NCI-H2081 (cell line): ENCODE results near the gene MRAS.
"Not testable (repeated sequence)": the region's sequence is repeated elsewhere in the genome, so short reads cannot be mapped to it uniquely, and the experiment has no call there.

ENCODE experiments used
- DNase-seq, 2 experiments: peaks; one replicate each; lab custom pipeline; 2025; lab: John Stamatoyannopoulos, UW

Gene MRAS

GRCh38 chr3:138389841-138390581 is 41.6 kb downstream of the MRAS start:
- DNase-seq: no peak

- no peak for DNase-seq
Observed at GRCh38 chr3:138390582-138390932, 42.2 kb downstream of the MRAS start.

DNA sequence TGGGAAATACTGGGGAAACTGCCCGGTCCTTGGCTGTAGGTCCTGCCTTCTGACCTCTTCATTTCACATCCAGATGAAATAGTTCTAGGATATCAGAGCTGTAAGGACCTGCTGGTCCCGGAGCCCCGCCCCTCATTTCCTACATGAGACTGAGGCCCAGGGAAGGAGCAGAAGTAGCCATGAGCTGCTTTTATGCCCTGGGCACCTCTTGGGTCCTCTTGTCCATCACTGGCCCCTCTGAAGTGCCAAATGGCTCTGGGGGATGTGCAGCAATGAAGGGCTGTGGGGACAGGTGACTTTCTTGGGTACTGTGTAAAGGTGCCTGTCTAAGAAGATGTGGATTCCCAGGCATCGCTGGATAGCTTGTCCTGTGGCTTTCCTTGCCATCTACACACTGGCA is 45.8 kb downstream of the MRAS start:
- DNase-seq: no peak

GRCh38 chr3:138394686-138395085 is 46.3 kb downstream of the MRAS start:
- DNase-seq: no peak

DNA sequence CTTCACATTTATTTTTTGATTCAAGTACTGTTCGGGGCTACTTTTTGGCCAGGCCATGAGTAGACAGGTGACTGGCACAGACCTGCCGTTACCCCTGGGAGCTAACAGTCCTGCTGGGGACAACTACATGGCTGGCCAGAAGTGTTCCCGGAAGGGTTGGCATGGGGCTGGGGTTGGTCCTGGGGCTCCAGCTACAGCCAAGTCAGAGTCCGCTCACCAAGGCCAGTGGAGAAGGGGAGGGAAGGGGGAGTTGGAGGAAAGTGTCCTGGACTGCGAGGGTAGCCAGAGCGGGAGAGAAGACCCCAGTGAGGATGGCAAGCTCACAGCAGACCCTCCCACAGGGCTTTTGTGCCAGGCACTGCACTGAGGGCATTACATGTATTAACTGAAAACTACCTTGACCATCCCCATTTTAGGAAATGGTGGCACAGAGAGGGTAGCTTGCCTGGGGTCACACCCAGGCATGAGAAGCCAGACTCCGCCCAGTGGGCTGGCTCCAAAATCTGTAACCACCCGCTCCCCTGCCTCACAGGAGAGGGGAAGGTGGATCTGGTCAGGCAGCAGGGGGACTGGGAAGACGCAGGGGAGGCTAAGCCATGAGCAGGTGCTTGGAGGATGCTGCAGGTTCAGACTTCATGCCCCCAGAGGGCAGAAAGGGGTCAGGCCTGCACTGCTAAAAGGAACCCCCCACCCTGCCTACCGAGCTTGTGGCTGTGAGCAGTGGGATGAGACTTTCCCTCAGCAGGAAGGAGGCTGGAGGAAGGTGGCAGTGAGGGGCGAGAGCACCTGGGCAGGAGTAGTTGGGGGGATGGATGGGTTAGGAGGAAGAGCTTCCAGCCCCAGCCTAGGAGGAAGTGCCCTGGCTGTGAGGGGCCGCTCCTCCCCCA is 47.7 kb downstream of the MRAS start:
- no peak for DNase-seq

DNA sequence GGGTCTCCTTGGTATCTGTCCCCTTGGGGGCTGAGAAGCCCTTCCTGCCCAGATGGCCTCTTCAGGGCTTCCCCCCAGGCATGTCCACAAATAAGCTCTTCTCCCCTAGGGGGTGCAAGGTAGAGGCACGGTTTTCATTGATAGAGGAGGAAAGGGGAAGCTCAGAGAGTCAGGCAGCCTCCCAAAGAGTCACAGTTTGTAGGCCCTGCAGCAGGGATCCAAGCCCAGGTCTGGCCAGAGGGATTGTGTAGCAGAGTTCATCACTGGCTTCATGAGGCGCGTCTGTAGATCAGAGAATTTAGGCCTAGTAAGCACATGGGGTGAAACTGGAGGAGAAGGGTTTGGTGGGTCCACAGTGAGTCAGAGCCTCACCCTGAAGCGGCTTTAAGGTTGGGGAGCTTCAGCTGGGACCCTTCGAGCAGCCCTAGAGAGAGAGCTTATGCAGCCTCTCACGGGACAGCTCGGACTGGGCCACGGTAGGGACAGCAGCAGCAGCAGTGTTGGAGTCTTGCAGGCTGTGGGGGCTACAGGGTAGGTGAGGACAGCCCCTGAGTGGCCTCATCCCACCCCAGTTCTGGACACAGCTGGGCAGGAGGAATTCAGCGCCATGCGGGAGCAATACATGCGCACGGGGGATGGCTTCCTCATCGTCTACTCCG is 48.5 kb downstream of the MRAS start:
- no peak for DNase-seq

DNA sequence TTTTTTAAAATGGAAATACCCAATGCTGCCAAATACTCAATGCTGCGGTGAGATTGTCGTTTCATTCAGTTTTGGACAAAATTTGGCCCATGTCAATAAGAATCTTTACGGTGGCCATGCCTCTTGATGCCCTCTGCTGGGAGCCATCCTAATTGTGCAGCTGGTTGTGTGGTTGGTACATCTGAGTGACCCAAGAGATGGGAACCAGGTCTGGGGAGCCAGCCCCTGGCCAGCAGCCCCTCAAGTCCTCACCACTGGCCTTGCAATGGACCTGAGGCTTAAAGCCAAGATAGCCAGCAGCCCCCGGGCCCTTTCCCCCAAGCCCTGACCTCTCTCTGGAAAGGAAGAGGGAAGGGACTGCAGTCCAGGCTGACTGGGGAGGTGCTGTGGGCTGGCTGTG is 49.6 kb downstream of the MRAS start:
- no peak for DNase-seq

GRCh38 chr3:138398791-138399575 is 50.6 kb downstream of the MRAS start:
- DNase-seq: no peak

- DNase-seq: peak in 1 of 2 experiments; percentile 18
Observed at GRCh38 chr3:138399766-138400165, 51.4 kb downstream of the MRAS start.

- DNase-seq: no peak
Observed at GRCh38 chr3:138400651-138401070, 52.3 kb downstream of the MRAS start.

- no peak for DNase-seq
Observed at GRCh38 chr3:138401834-138402233, 53.5 kb downstream of the MRAS start.

DNA sequence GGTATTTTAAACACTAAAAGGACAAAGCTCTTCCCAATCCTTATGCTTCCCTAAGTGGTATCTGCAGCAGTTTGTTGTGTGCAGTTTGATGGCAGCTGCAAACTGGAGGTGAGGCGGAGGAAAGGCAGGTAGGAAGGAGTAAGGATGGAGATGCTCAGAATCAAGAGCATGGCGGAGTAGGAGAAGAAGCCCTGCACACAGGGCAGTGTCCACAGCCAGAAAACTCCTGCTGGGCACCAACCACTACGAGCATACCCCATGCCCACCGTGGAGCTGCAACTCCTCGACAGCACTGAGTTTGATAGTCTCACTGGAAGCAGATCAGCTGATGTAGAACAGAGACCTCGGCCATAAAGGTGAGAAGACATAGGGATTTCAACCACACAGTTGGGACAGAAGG is 55.7 kb downstream of the MRAS start:
- no peak for DNase-seq

GRCh38 chr3:138405001-138405400 is 56.6 kb downstream of the MRAS start:
- DNase-seq: no peak

GRCh38 chr3:138405486-138405885 is 57.1 kb downstream of the MRAS start:
- no peak for DNase-seq

- DNase-seq: no peak
Observed at GRCh38 chr3:138406606-138407005, 58.2 kb downstream of the MRAS start.

GRCh38 chr3:138407236-138407907 is 59.0 kb downstream of the MRAS start:
- DNase-seq: no peak

GRCh38 chr3:138408751-138409570 is 60.6 kb downstream of the MRAS start:
- DNase-seq: no peak

GRCh38 chr3:138412821-138413551 is 64.6 kb downstream of the MRAS start:
- DNase-seq: no peak

DNA sequence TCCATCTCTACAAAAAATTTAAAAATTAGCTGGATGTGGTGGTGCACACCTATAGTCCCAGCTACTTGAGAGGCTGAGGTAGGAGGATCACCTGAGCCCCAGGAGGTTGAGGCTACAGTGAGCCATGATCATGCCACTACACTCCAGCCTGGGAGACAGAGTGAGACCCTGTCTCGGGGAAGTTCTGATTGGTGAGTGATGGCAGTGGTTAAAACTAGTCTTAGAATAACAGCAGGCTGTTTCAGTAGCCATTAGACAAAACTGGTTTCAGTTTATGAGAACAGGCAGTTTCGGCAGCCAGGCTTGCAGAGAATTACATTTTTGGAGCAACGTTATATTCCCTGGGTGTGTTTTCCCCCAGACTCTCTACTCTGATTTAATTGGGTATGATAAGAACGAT is 67.9 kb downstream of the MRAS start:
- DNase-seq: not testable (repeated sequence)

- DNase-seq: peak; percentile 87 to 88
Observed at GRCh38 chr3:138417559-138417982, 69.2 kb downstream of the MRAS start.
